SK-N-SH treated with all-trans-retinoic acid at 6 μM for 48 hours (cell line): ENCODE results near the gene UCKL1.

Experiments used
- ATAC-seq: fragments of 200-7000 bp; cut with Tn5 transposase; 3 replicates; pipeline ENCODE4 v1.9.1; 2020; ENCODE audit warnings: mild to moderate bottlenecking, moderate library complexity
- ARNTL ChIP-seq: fragments of 450-650 bp; formaldehyde crosslinking; IDR thresholded peaks from 2 replicates; pipeline ENCODE4 v1.5.0; 2020; ENCODE audit warnings: low read depth, mild to moderate bottlenecking, moderate library complexity, borderline replicate concordance
- CSDC2 ChIP-seq: fragments of 250-450 bp; sonication (Bioruptor Pico); IDR thresholded peaks from 2 replicates; pipeline ENCODE4 v1.5.0; 2020; ENCODE audit warnings: mild to moderate bottlenecking, moderate library complexity
- CSRNP3 ChIP-seq: fragments of 250-450 bp; sonication (Bioruptor Pico); IDR thresholded peaks from 2 replicates; pipeline ENCODE4 v1.5.1; 2021; ENCODE audit warnings: mild to moderate bottlenecking, moderate library complexity
- ESRRG ChIP-seq: fragments of 250-450 bp; sonication (Bioruptor Pico); IDR thresholded peaks from 2 replicates; pipeline ENCODE4 v1.6.1; 2021; ENCODE audit warnings: mild to moderate bottlenecking
- GLIS3 ChIP-seq: fragments of 250-450 bp; sonication (Bioruptor Pico); IDR thresholded peaks from 2 replicates; pipeline ENCODE4 v1.5.0; 2020; ENCODE audit warnings: mild to moderate bottlenecking, moderate library complexity
- ISL1 ChIP-seq: fragments of 250-450 bp; sonication (Bioruptor Pico); IDR thresholded peaks from 2 replicates; pipeline ENCODE4 v2.1.2; 2022; ENCODE audit warnings: mild to moderate bottlenecking, moderate library complexity
- OSR1 ChIP-seq: fragments of 250-450 bp; sonication (Bioruptor Pico); IDR thresholded peaks from 2 replicates; pipeline ENCODE4 v1.8.0; 2022; ENCODE audit warnings: moderate library complexity, mild to moderate bottlenecking, inconsistent platforms
- PATZ1 ChIP-seq: fragments of 250-450 bp; sonication (Bioruptor Pico); IDR thresholded peaks from 2 replicates; pipeline ENCODE4 v1.8.0; 2020; ENCODE audit warnings: mild to moderate bottlenecking, moderate library complexity, borderline replicate concordance
- POU6F1 ChIP-seq: fragments of 250-450 bp; sonication (Bioruptor Pico); IDR thresholded peaks from 2 replicates; pipeline ENCODE4 v1.8.0; 2021; ENCODE audit warnings: low read depth, mild to moderate bottlenecking, moderate library complexity, borderline replicate concordance
- PPARA ChIP-seq: fragments of 250-450 bp; sonication (Bioruptor Pico); IDR thresholded peaks from 2 replicates; pipeline ENCODE4 v1.5.0; 2020; ENCODE audit warnings: mild to moderate bottlenecking, borderline replicate concordance
- RARB ChIP-seq: fragments of 250-450 bp; sonication (Bioruptor Pico); IDR thresholded peaks from 2 replicates; pipeline ENCODE4 v1.8.0; 2021; ENCODE audit warnings: mild to moderate bottlenecking, moderate library complexity
- SNAI2 ChIP-seq: fragments of 250-450 bp; sonication (Bioruptor Pico); IDR thresholded peaks from 2 replicates; pipeline ENCODE4 v1.5.0; 2020; ENCODE audit warnings: mild to moderate bottlenecking, moderate library complexity
- TCF4 ChIP-seq: fragments of 250-450 bp; sonication (Bioruptor Pico); IDR thresholded peaks from 2 replicates; pipeline ENCODE4 v1.8.0; 2021; ENCODE audit warnings: mild to moderate bottlenecking, moderate library complexity, borderline replicate concordance
- TOX ChIP-seq: fragments of 250-450 bp; sonication (Bioruptor Pico); IDR thresholded peaks from 2 replicates; pipeline ENCODE4 v1.8.0; 2021; ENCODE audit warnings: mild to moderate bottlenecking, moderate library complexity, borderline replicate concordance
- TSHZ2 ChIP-seq: fragments of 250-450 bp; sonication (Bioruptor Pico); IDR thresholded peaks from 2 replicates; pipeline ENCODE4 v1.5.0; 2020; ENCODE audit warnings: mild to moderate bottlenecking, moderate library complexity
- ZC3H10 ChIP-seq: fragments of 250-450 bp; sonication (Bioruptor Pico); IDR thresholded peaks from 2 replicates; pipeline ENCODE4 v1.5.1; 2021; ENCODE audit warnings: mild to moderate bottlenecking, moderate library complexity
- ZFP3 ChIP-seq: fragments of 250-450 bp; sonication (Bioruptor Pico); IDR thresholded peaks from 2 replicates; pipeline ENCODE4 v1.5.0; 2020; ENCODE audit warnings: mild to moderate bottlenecking, moderate library complexity
- ZFP30 ChIP-seq: fragments of 450-650 bp; formaldehyde crosslinking; IDR thresholded peaks from 2 replicates; pipeline ENCODE4 v1.5.0; 2022; ENCODE audit warnings: mild to moderate bottlenecking, moderate library complexity
- ZNF565 ChIP-seq: fragments of 450-650 bp; formaldehyde crosslinking; conservative IDR thresholded peaks from 2 replicates; pipeline ENCODE4 v1.5.0; 2020; ENCODE audit warnings: low read depth, mild to moderate bottlenecking, moderate library complexity
- ZNF70 ChIP-seq: fragments of 450-650 bp; formaldehyde crosslinking; IDR thresholded peaks from 2 replicates; pipeline ENCODE4 v1.5.0; 2020; ENCODE audit warnings: mild to moderate bottlenecking, moderate library complexity
- ZNF8 ChIP-seq: fragments of 450-650 bp; formaldehyde crosslinking; IDR thresholded peaks from 2 replicates; pipeline ENCODE4 v1.5.0; 2020; ENCODE audit warnings: mild to moderate bottlenecking, moderate library complexity

The UCKL1 gene

GRCh38 chr20:63957004-63957689 lies 931 bp upstream of the UCKL1 start:
- TF ChIP-seq RARB (CRISPR knock-in tag) (0 out of 2 replicates have a peak, but pooled peaks have one; percentile 18), GLIS3 (CRISPR knock-in tag) (no peak), ZNF70 (CRISPR knock-in tag) (no peak), ARNTL (CRISPR knock-in tag) (no peak), CSRNP3 (CRISPR knock-in tag) (no peak), CSDC2 (CRISPR knock-in tag) (no peak)
- peak; percentile 80 for ATAC-seq

GRCh38 chr20:63956664-63957003 lies 418 bp upstream of the UCKL1 start:
- ATAC-seq: peak; percentile 1
- TF ChIP-seq CSRNP3 (CRISPR knock-in tag) (no peak), ZNF8 (CRISPR knock-in tag) (no peak), ZNF70 (CRISPR knock-in tag) (no peak), OSR1 (CRISPR knock-in tag) (no peak), ISL1 (CRISPR knock-in tag) (no peak), PPARA (no peak), ZC3H10 (no peak), ESRRG (no peak), POU6F1 (CRISPR knock-in tag) (no peak), TSHZ2 (CRISPR knock-in tag) (no peak), ZNF565 (CRISPR knock-in tag) (no peak), PATZ1 (CRISPR knock-in tag) (no peak), ZFP30 (CRISPR knock-in tag) (no peak), TOX (CRISPR knock-in tag) (no peak), SNAI2 (CRISPR knock-in tag) (no peak), TCF4 (CRISPR knock-in tag) (no peak), CSDC2 (CRISPR knock-in tag) (no peak), ZFP3 (CRISPR knock-in tag) (no peak), RARB (CRISPR knock-in tag) (no peak), ARNTL (CRISPR knock-in tag) (no peak)

- peak; percentile 39 for ATAC-seq
- TF ChIP-seq PATZ1 (CRISPR knock-in tag) (no peak), SNAI2 (CRISPR knock-in tag) (no peak), TOX (CRISPR knock-in tag) (no peak), ESRRG (no peak), ZFP3 (CRISPR knock-in tag) (no peak), CSRNP3 (CRISPR knock-in tag) (no peak), ZC3H10 (no peak), ZNF565 (CRISPR knock-in tag) (no peak), POU6F1 (CRISPR knock-in tag) (no peak), ZFP30 (CRISPR knock-in tag) (no peak), ZNF70 (CRISPR knock-in tag) (no peak), ARNTL (CRISPR knock-in tag) (no peak)
These were observed 862 bp downstream of the UCKL1 start for GRCh38 chr20:63955281-63955826.
